22Rv1 (cell line): Measurements from ENCODE around the gene FKBP14.

ENCODE experiments used
- CTCF ChIP-seq: fragments of 450-650 bp; IDR thresholded peaks from 2 replicates; pipeline ENCODE4 v1.5.1; 2017; ENCODE audit warnings: mild to moderate bottlenecking
- ZFX ChIP-seq: fragments of 450-650 bp; IDR thresholded peaks from 2 replicates; pipeline ENCODE4 v1.6.1; 2017; ENCODE audit warnings: antibody characterized with exemption, borderline replicate concordance

- TF ChIP-seq CTCF (no peak), ZFX (no peak)
Measured at GRCh38 chr7:30072735-30073134, 46.2 kb upstream of the FKBP14 start.
